HG03159 (cell line): ENCODE measurements around the gene PCSK2.

Source experiments
- ATAC-seq: cut with Tn5 transposase; IDR thresholded peaks from one replicate; pipeline ENCODE4 v1.9.1; 2021; ENCODE audit warnings: mild to moderate bottlenecking, moderate library complexity; ENCODE audit not compliant: unreplicated experiment

PCSK2 gene

GRCh38 chr20:17470973-17471372 is 244.1 kb downstream of the PCSK2 start:
- ATAC-seq, result no peak

GRCh38 chr20:17471606-17472187 is 244.9 kb downstream of the PCSK2 start:
- no peak for ATAC-seq

- ATAC-seq, result no peak
These were observed 246.8 kb downstream of the PCSK2 start for GRCh38 chr20:17473659-17474058.

GRCh38 chr20:17479063-17479657 is 252.3 kb downstream of the PCSK2 start:
- no peak for ATAC-seq

GRCh38 chr20:17480696-17481095 is 253.9 kb downstream of the PCSK2 start:
- no peak for ATAC-seq

GRCh38 chr20:17481661-17482060 is 254.8 kb downstream of the PCSK2 start:
- no peak for ATAC-seq

- ATAC-seq, result no peak
These were observed 255.7 kb downstream of the PCSK2 start for GRCh38 chr20:17482536-17482935.

GRCh38 chr20:17485017-17485416 is 258.2 kb downstream of the PCSK2 start:
- no peak for ATAC-seq

GRCh38 chr20:17488916-17489600 is 262.2 kb downstream of the PCSK2 start:
- no peak for ATAC-seq

- ATAC-seq, result no peak
These were observed 263.7 kb downstream of the PCSK2 start for GRCh38 chr20:17490501-17490900.

- no peak for ATAC-seq
These were observed 264.2 kb downstream of the PCSK2 start for GRCh38 chr20:17491041-17491440.

GRCh38 chr20:17491488-17491887 is 264.6 kb downstream of the PCSK2 start:
- ATAC-seq, result no peak

- ATAC-seq, result no peak
These were observed 266.3 kb downstream of the PCSK2 start for GRCh38 chr20:17493173-17493572.

- ATAC-seq, result no peak
These were observed 267.4 kb downstream of the PCSK2 start for GRCh38 chr20:17494201-17494600.

GRCh38 chr20:17495826-17496225 is 269.0 kb downstream of the PCSK2 start:
- no peak for ATAC-seq

- ATAC-seq, result no peak
These were observed 271.2 kb downstream of the PCSK2 start for GRCh38 chr20:17497821-17498580.

GRCh38 chr20:17498641-17499040 is 271.8 kb downstream of the PCSK2 start:
- no peak for ATAC-seq

- ATAC-seq, result no peak
These were observed 272.2 kb downstream of the PCSK2 start for GRCh38 chr20:17499041-17499440.

- ATAC-seq, result no peak
These were observed 273.4 kb downstream of the PCSK2 start for GRCh38 chr20:17500271-17500670.

GRCh38 chr20:17500826-17501225 is 274.0 kb downstream of the PCSK2 start:
- ATAC-seq, result no peak

GRCh38 chr20:17501701-17502100 is 274.9 kb downstream of the PCSK2 start:
- no peak for ATAC-seq

- no peak for ATAC-seq
These were observed 275.3 kb downstream of the PCSK2 start for GRCh38 chr20:17502105-17502504.
